K562 (cell line): Measurements from ENCODE around the gene EIF2S1. TPM values are rescaled to one million over a fixed set of nuclear protein-coding genes. Genes with fewer than 3 reads are reported as not detected.

ENCODE experiments used
- ATF3 ChIP-seq, 2 experiments: fragments of 450-650 bp in 1 of 2; sonication (generic) in 1 of 2; formaldehyde crosslinking in 1 of 2; IDR thresholded peaks in 1 of 2; conservative IDR thresholded peaks in 1 of 2; 2 replicates each; pipeline versions ENCODE4 v1.6.1 to v1.8.1; 2016 to 2023; ENCODE audit warnings: mild to moderate bottlenecking in 2 of 2, moderate library complexity in 2 of 2, inconsistent platforms in 1 of 2, missing genetic modification reagents in 1 of 2
- FOSL1 ChIP-seq: fragments of 200-800 bp; sonication (Bioruptor generic); conservative IDR thresholded peaks from 2 replicates; pipeline ENCODE4 v1.6.1; 2016; ENCODE audit warnings: missing genetic modification characterization, missing compliant biosample characterization
- FOXA3 ChIP-seq, 2 experiments: fragments of 450-650 bp in 1 of 2; sonication (generic) in 1 of 2; formaldehyde crosslinking; IDR thresholded peaks in 1 of 2; conservative IDR thresholded peaks in 1 of 2; 2 replicates each; pipeline versions ENCODE4 v1.4.0 to v1.8.0; 2020 to 2022; ENCODE audit warnings: mild to moderate bottlenecking in 2 of 2, missing genetic modification reagents in 1 of 2
- FOXP4 ChIP-seq: sonication (generic); formaldehyde crosslinking; IDR thresholded peaks from 2 replicates; pipeline ENCODE4 v1.8.0; 2022; ENCODE audit warnings: mild to moderate bottlenecking, missing genetic modification reagents, borderline replicate concordance
- HMGXB4 ChIP-seq: sonication (generic); formaldehyde crosslinking; IDR thresholded peaks from 2 replicates; pipeline ENCODE4 v1.8.1; 2023; ENCODE audit warnings: mild to moderate bottlenecking, missing genetic modification reagents
- NEUROD1 ChIP-seq: fragments of 150-350 bp; IDR thresholded peaks from 2 replicates; pipeline ENCODE4 v1.6.1; 2014; ENCODE audit warnings: borderline replicate concordance, low read length, low read depth; ENCODE audit not compliant: partially characterized antibody
- PHF8 ChIP-seq: fragments of 200-600 bp; sonication (generic); IDR thresholded peaks from 2 replicates; pipeline ENCODE4 v1.6.1; 2012; ENCODE audit warnings: mixed run types, mild to moderate bottlenecking, inconsistent platforms, low read length, moderate library complexity, borderline replicate concordance
- POLR2G ChIP-seq: fragments of 200-400 bp; formaldehyde crosslinking; IDR thresholded peaks from 2 replicates; pipeline ENCODE4 v1.6.1; 2017; ENCODE audit warnings: low read depth, mild to moderate bottlenecking, antibody characterized with exemption, low read length, moderate library complexity
- YY1 ChIP-seq, 3 experiments: IDR thresholded peaks; 2 replicates each; pipeline ENCODE4 v1.6.1; 2011; ENCODE audit warnings: low read length in 2 of 3, mild to moderate bottlenecking in 2 of 3, moderate library complexity in 2 of 3, borderline replicate concordance in 1 of 3, control low read depth in 1 of 3, low read depth in 1 of 3; ENCODE audit not compliant: insufficient read depth in 3 of 3, insufficient replicate concordance in 2 of 3, control insufficient read depth in 1 of 3, insufficient read length in 1 of 3; ENCODE audit errors: extremely low read depth in 1 of 3
- ZNF280A ChIP-seq: fragments of 450-650 bp; IDR thresholded peaks from 2 replicates; pipeline ENCODE4 v1.6.1; 2018; ENCODE audit warnings: mild to moderate bottlenecking, low read depth; ENCODE audit not compliant: partially characterized antibody
- ZNF592 ChIP-seq: fragments of 450-650 bp; IDR thresholded peaks from 2 replicates; pipeline ENCODE4 v1.6.1; 2017; ENCODE audit warnings: antibody characterized with exemption, mild to moderate bottlenecking
- polyA plus RNA-seq, 8 experiments: library from polyadenylated mRNA; depleted of rRNA in 4 of 8; stranded (reverse) in 5 of 8; unstranded in 3 of 8; fragments of >200 nt; fragmentation: Nextera tagmentation in 2 of 8; fragmentation: Illumina TruSeq in 1 of 8; extraction: Ambion mirVana in 2 of 8; extraction: Trizol in 1 of 8; gene quantifications; 2 replicates each; pipeline versions ENCODE4 v1.2.1 to v1.2.3, GENCODE V29; 2011 to 2014; ENCODE audit warnings: inconsistent platforms in 1 of 8, missing spikeins in 1 of 8
- total RNA-seq, 7 experiments: library from RNA; depleted of rRNA in 6 of 7; stranded (reverse); fragments of >200 nt in 6 of 7; fragmentation: Illumina TruSeq in 2 of 7; extraction: Trizol in 2 of 7; gene quantifications; 2 replicates each; pipeline versions ENCODE4 v1.2.1 to v1.2.3, GENCODE V29; 2011 to 2021; ENCODE audit warnings: low replicate concordance in 1 of 7

The EIF2S1 gene
- total and polyA plus RNA-seq, 9 of the 15 experiments (the other 6 are each of a cell fraction or from before 2014, with no cell fraction given) = 216 to 1,018 (median 332) TPM

GRCh38 chr14:67413806-67414769 lies 54.0 kb downstream of the EIF2S1 start (continued):
- TF ChIP-seq ATF3 (IDR thresholded peaks at IDR 0.05) (peak; percentile 98), ATF3 (CRISPR knock-in tag; conservative IDR thresholded peaks at IDR 0.05) (peak; percentile 63), FOXP4 (CRISPR knock-in tag) (no peak), YY1 (IDR thresholded peaks at IDR 0.05; ENCODE audit: borderline replicate concordance in 1 of 3, control insufficient read depth in 1 of 3, extremely low read depth in 1 of 3, insufficient read depth in 3 of 3, insufficient read length in 1 of 3, insufficient replicate concordance in 2 of 3, low read depth in 1 of 3, low read length in 2 of 3) (peak in 1 of 3 experiments; percentile 12), NEUROD1 (no peak), HMGXB4 (CRISPR knock-in tag) (no peak), FOXA3 (CRISPR knock-in tag; conservative IDR thresholded peaks at IDR 0.05 in 1 of 2, IDR thresholded peaks at IDR 0.05 in 1 of 2) (0 out of 4 replicates have a peak, but pooled peaks of 1 of the 2 experiments have one; percentile 48), FOSL1 (tag) (peak; percentile 97), ZNF592 (0 out of 2 replicates have a peak, but pooled peaks have one; percentile 31), ZNF280A (no peak), PHF8 (no peak), POLR2G (no peak)
